GM21423 (cell line): Measurements from ENCODE around the gene LHFPL5.

ENCODE experiments used
- ATAC-seq: cut with Tn5 transposase; IDR thresholded peaks from one replicate; pipeline ENCODE4 v1.9.1; 2021; ENCODE audit warnings: mild to moderate bottlenecking, moderate library complexity; ENCODE audit not compliant: unreplicated experiment

The LHFPL5 gene

DNA sequence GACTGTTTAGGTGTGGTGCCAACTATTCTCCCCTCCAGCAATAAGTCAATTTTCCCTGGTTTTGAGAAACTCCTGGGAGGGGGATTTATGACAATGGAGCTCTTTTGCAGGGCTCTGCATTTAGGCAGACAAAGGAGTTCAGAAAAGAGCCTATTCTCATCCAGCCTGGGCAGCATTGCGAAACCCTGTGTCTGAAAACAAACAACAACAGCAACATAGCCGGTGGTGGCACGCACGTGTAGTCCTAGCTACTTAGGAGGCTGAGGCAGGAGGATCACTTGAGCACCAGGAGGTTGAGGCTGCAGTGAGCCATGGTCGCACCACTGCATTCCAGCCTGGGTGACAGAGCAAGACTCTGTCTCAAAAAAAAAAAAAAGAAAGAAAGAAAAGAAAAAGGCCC, 14.5 kb upstream of the LHFPL5 start:
- ATAC-seq, result no peak

- ATAC-seq, result no peak
These were observed 10.4 kb upstream of the LHFPL5 start for GRCh38 chr6:35794536-35795452.

DNA sequence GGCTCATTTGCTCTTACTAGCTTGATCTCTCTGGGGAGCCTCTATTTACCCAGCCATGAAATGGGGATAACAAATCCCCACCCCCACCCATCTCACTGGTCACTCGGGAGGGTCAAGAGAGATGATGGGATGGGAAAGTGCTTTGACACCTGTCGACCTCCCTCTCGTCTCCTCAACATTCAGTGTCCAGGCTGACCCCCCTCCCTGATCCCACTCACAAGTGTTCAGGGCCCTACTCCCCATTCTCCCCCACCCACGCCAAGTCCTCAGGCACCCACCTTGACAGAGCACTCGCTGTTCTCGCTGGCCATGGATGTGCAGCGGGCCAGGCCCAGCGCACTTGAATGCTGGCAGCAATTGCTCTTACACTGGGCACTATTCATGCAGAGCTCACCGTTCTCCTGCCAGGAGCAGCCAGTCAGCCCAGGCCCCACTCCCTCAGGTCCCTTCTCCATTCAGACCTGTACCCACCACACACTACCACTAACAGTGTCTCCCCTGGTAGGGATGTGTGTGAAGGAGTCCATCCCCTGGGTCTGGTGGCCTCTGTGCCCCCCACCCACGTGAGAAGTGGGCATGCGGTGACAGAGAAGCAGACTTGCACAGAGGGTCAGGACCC, 9.6 kb upstream of the LHFPL5 start:
- ATAC-seq, result no peak

DNA sequence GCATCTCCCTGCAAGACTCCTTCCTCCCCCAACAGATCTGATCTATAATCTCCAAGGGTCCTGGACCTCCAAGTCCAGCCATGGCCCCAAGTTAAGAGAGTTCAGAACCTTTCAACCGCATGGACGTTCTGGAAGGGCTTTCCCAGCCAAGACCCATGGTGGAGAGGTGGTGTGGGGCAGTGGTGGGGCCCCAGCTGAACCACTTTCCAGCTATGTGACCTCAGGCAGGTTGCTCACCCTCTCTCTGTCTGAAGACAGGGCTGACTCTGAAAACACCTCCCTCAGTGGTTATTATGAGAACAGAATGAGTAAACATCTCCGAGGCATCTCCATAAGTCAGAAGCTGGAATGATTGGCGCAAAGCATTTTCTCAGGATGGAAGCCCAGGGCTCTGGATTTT, 8.9 kb upstream of the LHFPL5 start:
- ATAC-seq, result no peak

GRCh38 chr6:35797837-35798526, 7.2 kb upstream of the LHFPL5 start:
- no peak for ATAC-seq

DNA sequence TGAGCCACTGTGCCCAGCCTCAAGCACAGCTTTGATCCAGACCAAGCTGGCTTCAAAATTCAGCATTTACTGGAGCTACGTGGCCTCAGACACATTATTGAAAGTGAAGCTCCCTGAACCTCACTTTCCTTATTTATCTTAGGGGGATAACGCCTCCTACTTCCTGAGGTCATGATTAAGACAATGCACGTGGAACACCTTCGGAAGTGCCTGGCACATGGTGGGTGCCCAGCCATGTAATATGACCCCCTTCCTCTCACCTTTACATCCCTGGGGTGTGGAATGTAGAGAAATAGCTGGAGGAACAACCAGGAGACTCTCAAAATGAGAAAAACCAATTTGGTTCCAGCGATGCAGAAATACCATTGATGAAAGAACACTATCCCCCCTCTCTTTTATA, 6.4 kb upstream of the LHFPL5 start:
- ATAC-seq, result no peak

GRCh38 chr6:35801148-35801547, 4.0 kb upstream of the LHFPL5 start:
- ATAC-seq, result no peak

DNA sequence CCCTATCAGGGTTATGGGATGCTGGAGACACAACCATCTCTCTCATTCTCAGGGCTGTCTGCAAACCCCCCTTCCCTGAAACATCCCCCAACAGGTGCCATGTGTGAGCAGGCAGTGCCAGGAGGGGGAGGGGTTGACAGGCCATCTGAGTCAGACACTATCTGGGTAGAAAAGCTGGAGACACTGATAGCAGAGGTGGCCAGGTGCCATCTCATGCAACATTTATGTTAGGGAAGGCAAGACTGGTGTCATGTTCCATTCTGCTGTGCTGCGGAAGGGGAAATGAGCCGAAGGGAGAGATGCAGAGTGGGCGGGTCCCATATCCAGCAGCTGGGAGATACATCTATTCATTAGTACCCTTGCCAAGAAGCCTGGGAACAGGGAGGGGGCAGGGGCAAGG, 3.5 kb downstream of the LHFPL5 start:
- no peak for ATAC-seq

GRCh38 chr6:35809809-35810208, 4.7 kb downstream of the LHFPL5 start:
- no peak for ATAC-seq

- ATAC-seq, result no peak
These were observed 6.0 kb downstream of the LHFPL5 start for GRCh38 chr6:35810971-35811698.

DNA sequence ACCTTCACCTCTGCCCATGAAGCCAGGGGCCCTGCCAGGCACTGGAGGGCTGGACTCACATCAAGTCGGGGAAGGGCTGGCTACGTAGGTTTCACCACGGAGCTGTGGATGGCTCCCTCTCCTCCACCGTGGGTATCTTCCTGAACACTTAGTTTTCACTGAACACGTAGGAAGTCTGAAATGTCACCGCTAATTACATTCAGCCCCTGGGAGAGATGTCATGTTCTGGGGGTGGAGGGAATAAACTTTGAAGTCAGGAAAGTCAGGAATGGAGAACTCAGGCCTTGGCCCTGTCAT, 6.5 kb downstream of the LHFPL5 start:
- no peak for ATAC-seq

GRCh38 chr6:35817515-35817914, 12.4 kb downstream of the LHFPL5 start:
- ATAC-seq, result no peak

GRCh38 chr6:35823601-35824000, 18.4 kb downstream of the LHFPL5 start:
- no peak for ATAC-seq

- no peak for ATAC-seq
These were observed 19.5 kb downstream of the LHFPL5 start for GRCh38 chr6:35824552-35825192.

DNA sequence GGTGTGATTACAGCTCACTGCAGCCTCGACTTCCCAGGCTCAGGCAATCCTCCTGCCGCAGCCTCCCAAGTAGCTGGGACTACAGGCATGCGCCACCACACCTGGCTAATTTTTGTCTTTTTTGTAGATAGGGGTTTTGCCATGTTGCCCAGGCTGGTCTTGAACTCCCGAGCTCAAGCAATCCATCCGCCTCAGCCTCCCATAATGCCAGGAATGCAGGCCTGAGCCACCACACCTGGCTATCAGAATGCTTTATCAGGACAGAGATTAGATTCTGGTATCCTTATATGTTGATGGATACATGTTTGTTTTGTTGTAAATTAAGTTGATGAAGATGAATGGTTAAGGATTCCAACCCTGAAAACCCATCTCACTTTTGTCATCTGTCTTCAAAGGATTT, 24.2 kb downstream of the LHFPL5 start:
- ATAC-seq, result no peak

GRCh38 chr6:35831257-35832007, 26.3 kb downstream of the LHFPL5 start:
- no peak for ATAC-seq

DNA sequence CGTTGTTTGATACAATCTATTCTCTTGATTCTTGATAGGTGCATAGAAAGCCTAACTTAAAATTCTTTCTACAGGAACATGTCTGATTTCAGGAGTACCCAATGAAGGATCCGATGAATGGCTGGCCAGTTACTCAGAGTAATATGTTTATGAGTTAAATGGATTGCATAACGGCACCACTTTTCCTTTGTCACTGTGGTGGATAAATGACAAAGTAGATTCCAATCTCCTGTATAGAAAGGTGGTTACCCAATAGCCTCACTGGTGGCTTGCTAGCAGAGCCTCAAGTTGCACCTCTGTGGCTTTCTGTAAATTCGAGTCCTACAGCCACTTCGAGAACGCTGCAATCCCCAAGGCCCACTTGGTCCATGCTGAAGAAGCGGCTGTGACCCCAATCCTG, 28.4 kb downstream of the LHFPL5 start:
- no peak for ATAC-seq

DNA sequence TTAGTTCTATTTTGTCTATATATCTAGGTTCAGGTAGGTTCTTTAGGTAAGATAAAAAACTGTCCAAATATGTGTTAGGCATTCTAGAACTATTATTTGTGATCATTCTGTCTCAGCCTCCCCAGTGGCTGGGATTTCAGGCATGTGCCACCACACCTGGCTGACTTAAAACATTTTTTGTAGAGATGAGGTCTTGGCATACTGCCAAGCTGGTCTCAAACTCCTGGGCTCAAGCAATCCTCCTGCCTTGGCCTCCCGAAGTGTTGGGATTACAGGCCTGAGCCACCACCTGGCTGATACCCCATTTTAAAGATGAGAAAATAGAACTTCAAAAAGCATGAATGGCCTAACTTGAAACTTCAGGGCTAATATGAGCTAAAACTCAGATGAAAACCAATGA, 33.9 kb downstream of the LHFPL5 start:
- ATAC-seq, result no peak

GRCh38 chr6:35842381-35842780, 37.2 kb downstream of the LHFPL5 start:
- ATAC-seq, result no peak

DNA sequence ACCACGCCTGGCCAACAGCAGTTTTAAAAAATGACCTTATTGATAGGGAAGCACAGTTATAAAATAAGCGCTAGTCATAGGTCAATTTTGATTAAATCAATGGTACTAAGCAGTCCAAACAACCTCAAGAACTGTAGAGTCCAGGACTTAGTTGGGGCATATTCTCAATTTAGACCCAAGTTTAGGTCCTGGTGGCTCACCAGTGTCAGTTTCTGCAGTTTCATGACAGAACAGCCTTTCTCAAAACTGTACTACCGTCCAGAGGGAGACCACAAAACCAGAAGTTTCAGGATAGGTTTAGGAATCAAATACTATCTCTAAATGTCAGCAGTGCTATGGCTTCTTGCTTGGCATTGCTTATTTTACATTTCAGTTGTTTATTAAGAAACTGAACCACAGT, 39.1 kb downstream of the LHFPL5 start:
- no peak for ATAC-seq
